NCI-H524 treated with DMSO at 0.1 percent for 48 hours (cell line): ENCODE measurements around the gene ITPR3.

Experiments
- DNase-seq: peaks from one replicate; lab custom pipeline; 2025; lab: John Stamatoyannopoulos, UW

ITPR3 gene

GRCh38 chr6:33638556-33638955, 17.4 kb downstream of the ITPR3 start:
- DNase-seq: no peak

- DNase-seq: no peak
These were observed 18.4 kb downstream of the ITPR3 start for GRCh38 chr6:33639559-33639958.

GRCh38 chr6:33640361-33640760, 19.2 kb downstream of the ITPR3 start:
- no peak for DNase-seq

- no peak for DNase-seq
These were observed 20.0 kb downstream of the ITPR3 start for GRCh38 chr6:33641144-33641543.

- DNase-seq: no peak
These were observed 20.5 kb downstream of the ITPR3 start for GRCh38 chr6:33641602-33642001.

- no peak for DNase-seq
These were observed 21.8 kb downstream of the ITPR3 start for GRCh38 chr6:33642897-33643296.

GRCh38 chr6:33651403-33651802, 30.3 kb downstream of the ITPR3 start:
- DNase-seq: no peak

- DNase-seq: no peak
These were observed 30.9 kb downstream of the ITPR3 start for GRCh38 chr6:33652002-33652401.

GRCh38 chr6:33654831-33655554, 33.9 kb downstream of the ITPR3 start:
- no peak for DNase-seq

GRCh38 chr6:33656844-33657243, 35.7 kb downstream of the ITPR3 start:
- no peak for DNase-seq

- no peak for DNase-seq
These were observed 38.0 kb downstream of the ITPR3 start for GRCh38 chr6:33658982-33659689.

- no peak for DNase-seq
These were observed 38.9 kb downstream of the ITPR3 start for GRCh38 chr6:33659986-33660385.

GRCh38 chr6:33661106-33661838, 40.1 kb downstream of the ITPR3 start:
- no peak for DNase-seq

- no peak for DNase-seq
These were observed 41.2 kb downstream of the ITPR3 start for GRCh38 chr6:33662318-33662717.

- DNase-seq: no peak
These were observed 41.9 kb downstream of the ITPR3 start for GRCh38 chr6:33663028-33663427.

GRCh38 chr6:33663727-33664449, 42.8 kb downstream of the ITPR3 start:
- DNase-seq: no peak

- no peak for DNase-seq
These were observed 43.5 kb downstream of the ITPR3 start for GRCh38 chr6:33664506-33665057.

- no peak for DNase-seq
These were observed 44.8 kb downstream of the ITPR3 start for GRCh38 chr6:33665957-33666356.

- DNase-seq: no peak
These were observed 46.0 kb downstream of the ITPR3 start for GRCh38 chr6:33667072-33667471.

- no peak for DNase-seq
These were observed 46.7 kb downstream of the ITPR3 start for GRCh38 chr6:33667776-33668175.

- DNase-seq: no peak
These were observed 47.2 kb downstream of the ITPR3 start for GRCh38 chr6:33668328-33668727.

GRCh38 chr6:33668914-33669313, 47.8 kb downstream of the ITPR3 start:
- no peak for DNase-seq
